GM19099 (cell line): ENCODE results near the gene GPR68.

Experiments used
- POLR2A ChIP-seq: IDR thresholded peaks from 3 replicates; pipeline ENCODE4 v1.6.1; 2011; ENCODE audit warnings: low read depth; ENCODE audit not compliant: insufficient read length; ENCODE audit errors: extremely low read depth

The GPR68 gene

GRCh38 chr14:91277546-91278382, 33.3 kb upstream of the GPR68 start:
- TF ChIP-seq POLR2A = no peak

DNA sequence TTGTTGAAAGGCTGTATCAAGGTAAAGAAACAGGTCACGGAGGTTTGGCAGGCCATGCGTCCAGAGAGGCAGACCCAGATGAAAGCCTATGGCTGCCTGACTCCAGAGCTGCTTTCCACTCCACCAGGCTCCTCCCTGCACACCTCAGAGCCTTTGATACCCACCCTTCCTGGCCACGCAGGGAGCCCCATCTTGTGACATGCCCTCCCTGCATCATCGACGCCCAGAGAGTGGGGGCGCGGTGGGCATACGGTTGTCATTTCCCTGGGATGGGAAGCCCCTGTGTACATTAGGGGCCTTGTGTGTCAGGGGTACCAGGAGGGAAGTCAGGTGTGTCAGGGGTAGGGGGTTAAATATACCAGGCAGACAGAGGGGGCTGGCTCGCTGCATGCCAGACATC, 30.3 kb upstream of the GPR68 start:
- no peak for TF ChIP-seq POLR2A

DNA sequence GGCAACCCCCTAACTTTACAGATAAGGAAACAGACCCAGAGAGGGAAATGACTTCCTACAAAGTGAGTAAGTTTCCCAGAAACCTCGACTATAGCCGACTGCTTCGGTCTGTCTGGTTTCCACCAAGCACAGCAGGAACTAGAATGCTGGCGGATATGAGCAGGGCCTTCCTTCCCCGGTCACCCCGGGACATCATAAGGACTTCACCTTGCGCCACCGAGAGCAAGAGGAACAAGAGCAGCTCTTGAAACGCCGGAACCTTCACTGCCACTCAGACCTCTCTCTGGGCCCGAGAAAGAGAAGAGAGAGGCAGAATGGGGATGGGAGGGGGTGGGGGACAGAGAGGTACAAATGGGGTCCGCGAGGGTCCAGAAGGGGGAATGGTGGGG, 29.4 kb upstream of the GPR68 start:
- no peak for TF ChIP-seq POLR2A

DNA sequence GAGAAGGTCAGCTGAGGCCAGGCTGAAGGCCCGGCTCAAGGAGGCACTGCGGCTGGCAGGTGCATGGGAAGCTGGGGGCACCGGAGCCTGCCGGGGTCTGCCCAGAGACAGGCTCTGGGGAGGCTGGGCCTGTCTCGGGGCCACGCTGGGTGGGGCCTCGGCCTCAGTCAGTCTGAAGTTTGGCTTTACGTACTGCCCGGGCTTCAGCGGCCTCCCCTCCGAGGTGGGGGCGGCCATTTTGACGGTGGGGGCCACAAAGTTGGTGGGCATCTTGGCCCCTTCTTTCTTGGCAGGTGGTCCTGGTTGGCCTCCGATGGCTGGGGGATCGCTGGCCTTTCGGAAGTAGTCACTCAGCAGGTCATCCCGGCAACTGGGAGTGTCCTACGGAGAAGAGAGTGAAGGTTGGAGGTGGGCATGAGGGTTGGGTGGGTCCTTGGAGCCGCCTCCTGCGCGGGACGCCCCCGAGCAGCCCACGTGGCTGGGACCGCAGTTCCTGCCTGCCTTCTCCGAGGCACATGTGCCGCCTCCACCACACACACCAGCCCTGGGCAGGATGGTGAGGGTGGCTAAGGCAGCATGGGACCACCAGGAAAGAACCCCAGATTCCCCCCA, 28.9 kb upstream of the GPR68 start:
- TF ChIP-seq POLR2A = no peak

GRCh38 chr14:91272341-91273272, 28.1 kb upstream of the GPR68 start:
- no peak for TF ChIP-seq POLR2A

DNA sequence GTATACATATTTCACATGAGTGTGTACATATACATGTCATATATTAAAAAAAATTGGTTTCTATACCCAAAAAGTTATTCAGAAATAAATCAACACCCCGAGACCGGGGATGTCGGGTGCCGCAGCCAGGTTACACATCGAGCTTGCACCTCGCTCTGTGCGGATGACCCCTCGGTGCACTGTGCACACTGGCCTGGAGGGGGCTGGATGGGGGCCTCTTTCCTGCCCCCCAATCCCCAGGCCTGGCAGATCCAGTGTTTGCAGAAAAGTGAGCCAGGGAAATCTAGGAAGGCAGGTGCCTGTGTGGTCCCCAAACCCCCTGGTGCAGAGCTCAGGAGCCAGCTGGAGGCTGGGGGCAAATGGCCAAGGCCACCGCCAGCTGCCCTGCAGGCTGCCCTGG, 27.1 kb upstream of the GPR68 start:
- no peak for TF ChIP-seq POLR2A

DNA sequence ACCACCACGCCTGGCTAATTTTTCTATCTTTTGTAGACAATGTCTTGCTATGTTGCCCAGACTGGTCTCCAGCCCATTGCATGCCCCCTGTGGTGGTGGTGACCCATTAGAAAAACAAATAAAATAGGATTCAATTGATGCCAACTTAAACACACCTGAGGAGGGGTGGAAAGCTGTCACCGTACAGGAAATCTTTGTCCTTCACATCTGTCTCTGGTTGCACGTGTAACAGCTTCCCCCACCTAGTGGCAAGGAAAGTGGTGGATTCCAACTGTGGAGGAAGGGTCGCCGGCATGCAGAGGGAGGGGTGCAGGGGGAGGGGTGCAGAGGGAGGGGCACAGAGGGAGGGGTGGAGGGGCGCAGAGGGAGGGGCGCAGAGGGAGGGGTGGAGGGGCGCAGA, 26.1 kb upstream of the GPR68 start:
- TF ChIP-seq POLR2A = no peak

DNA sequence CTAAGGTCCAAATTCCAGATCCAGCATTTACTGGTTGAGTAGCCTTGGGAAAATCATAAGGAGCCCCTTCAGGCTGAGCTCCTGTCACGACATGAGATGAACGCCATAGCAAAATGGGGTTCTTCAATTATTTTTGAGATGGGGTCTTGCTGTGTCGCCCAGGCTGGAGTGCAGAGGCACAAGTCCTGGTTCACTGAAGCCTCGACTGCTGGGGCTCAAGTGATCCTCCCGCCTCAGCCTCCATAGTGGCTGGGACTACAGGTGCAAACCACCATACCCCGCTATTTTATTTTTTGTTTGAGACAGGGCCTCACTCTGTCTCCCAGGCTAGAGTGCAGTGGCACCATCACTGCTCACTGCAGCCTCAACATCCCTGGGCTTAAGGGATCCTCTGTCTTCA, 25.7 kb upstream of the GPR68 start:
- TF ChIP-seq POLR2A = no peak

- TF ChIP-seq POLR2A = no peak
Measured at GRCh38 chr14:91269076-91269991, 24.8 kb upstream of the GPR68 start.

- TF ChIP-seq POLR2A = no peak
Measured at GRCh38 chr14:91267965-91268437, 23.5 kb upstream of the GPR68 start.

DNA sequence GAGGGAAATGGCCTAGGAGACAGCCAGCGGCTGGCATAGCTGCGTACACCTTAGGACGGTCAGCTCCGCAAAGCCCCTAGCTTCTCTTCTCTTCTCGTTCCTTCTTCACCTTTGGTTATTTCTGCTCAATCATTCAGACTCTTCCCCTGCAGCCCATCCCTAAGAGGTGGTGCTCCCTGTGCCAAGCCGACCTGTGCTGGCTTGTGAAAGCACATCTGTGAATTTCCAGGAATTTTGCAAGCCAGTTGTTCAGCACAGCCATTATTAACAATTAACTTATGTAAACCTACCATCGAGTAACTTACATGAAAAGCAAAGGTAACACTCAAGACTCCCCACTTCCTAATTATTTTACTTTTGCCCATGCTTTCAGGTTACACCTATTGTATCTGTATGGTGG, 20.9 kb upstream of the GPR68 start:
- TF ChIP-seq POLR2A = no peak

DNA sequence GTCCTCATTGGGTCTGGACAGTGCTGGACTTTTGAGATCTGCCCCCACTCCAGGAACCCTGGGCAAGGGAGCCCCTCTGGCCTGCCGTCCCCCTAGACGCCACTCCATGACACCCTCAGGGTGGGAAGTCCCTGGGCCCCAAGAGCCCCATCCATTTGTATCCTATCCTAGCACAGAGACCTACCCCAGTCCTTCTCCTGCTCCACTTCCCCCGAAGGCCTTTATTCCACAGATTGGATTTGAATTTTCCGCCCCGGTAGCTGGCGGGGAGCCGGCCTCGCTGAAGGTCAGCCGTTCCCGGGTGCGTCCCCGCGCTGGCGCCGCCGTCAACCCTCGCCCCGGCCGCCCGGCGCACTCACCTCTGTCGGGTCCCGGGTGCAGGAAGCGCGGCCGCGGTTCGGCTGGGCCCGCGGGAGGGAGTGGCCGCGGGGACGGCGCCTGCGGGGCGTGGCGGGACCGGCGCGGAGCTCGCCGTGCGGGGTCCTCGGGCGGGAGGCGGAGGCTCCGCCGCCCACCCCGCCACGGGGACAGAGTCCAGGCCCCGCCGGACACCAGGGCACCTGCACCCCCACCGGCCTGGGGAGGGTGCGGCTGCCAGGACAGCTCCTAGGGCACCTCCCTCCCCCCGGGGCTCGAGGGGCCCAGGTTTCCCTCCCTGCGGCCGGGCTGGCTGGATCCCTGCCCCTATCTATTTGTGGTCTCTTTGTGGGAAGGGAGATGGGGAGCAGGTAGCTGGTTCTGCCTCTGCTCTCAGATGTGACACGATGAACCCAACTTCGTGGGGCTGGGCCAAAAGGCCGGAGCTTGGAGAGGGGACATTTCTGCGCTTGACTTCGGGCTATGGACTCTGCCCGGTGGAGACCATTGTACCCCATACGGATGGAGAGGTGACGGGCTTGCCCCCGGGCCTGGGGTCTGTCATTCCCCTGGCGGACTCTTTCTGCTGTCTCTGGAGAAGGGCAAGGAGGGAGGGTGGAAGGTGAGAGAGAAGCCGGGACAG, 19.9 kb upstream of the GPR68 start:
- TF ChIP-seq POLR2A = no peak

GRCh38 chr14:91263329-91263728, 18.8 kb upstream of the GPR68 start:
- no peak for TF ChIP-seq POLR2A

GRCh38 chr14:91261986-91262549, 17.6 kb upstream of the GPR68 start:
- TF ChIP-seq POLR2A = no peak
